Keratinocyte (primary cell): ENCODE results near the gene EMILIN3. TPM values are rescaled to one million over a fixed set of nuclear protein-coding genes. Genes with fewer than 3 reads are reported as not detected.
"Not testable (repeated sequence)": the region's sequence is repeated elsewhere in the genome, so short reads cannot be mapped to it uniquely, and the experiment has no call there.

Experiments
- DNase-seq: peaks from one replicate; pipeline ENCODE4 v3.0.0-alpha.2; 2011; ENCODE audit warnings: low read depth, missing footprints, low spot score
- FAIRE-seq: peaks from 2 replicates; lab custom pipeline; 2011; peaks lifted over from hg19 to GRCh38; lab: Jason Lieb, UNC
- H2AFZ ChIP-seq: 2 replicates; pipeline ENCODE4 v1.6.0; 2012; ENCODE audit warnings: low read length, control low read depth, inconsistent platforms; ENCODE audit not compliant: control insufficient read depth
- H3K27ac ChIP-seq: 2 replicates; pipeline ENCODE4 v1.5.1; 2011; ENCODE audit warnings: low read length; ENCODE audit not compliant: control insufficient read depth, insufficient read depth
- H3K27me3 ChIP-seq: 3 replicates; pipeline ENCODE4 v1.6.0; 2011; ENCODE audit warnings: low read length; ENCODE audit not compliant: control insufficient read depth, insufficient read depth; ENCODE audit errors: extremely low read depth
- H3K36me3 ChIP-seq, 2 experiments: 2 replicates in 1 of 2; 3 replicates in 1 of 2; pipeline ENCODE4 v1.5.1; 2011; ENCODE audit warnings: low read length in 2 of 2, mild to moderate bottlenecking in 1 of 2; ENCODE audit not compliant: control insufficient read depth in 2 of 2, insufficient read depth in 2 of 2; ENCODE audit errors: extremely low read depth in 1 of 2
- H3K4me1 ChIP-seq: 3 replicates; pipeline ENCODE4 v1.5.1; 2011; ENCODE audit warnings: low read length; ENCODE audit not compliant: control insufficient read depth, insufficient read depth; ENCODE audit errors: extremely low read depth
- H3K4me2 ChIP-seq: 3 replicates; pipeline ENCODE4 v1.6.0; 2011; ENCODE audit warnings: low read depth, low read length; ENCODE audit not compliant: control insufficient read depth, insufficient read depth; ENCODE audit errors: extremely low read depth
- H3K4me3 ChIP-seq, 3 experiments: fragments of 200-600 bp in 1 of 3; sonication (generic) in 1 of 3; 2 replicates in 2 of 3; 3 replicates in 1 of 3; pipeline ENCODE4 v1.5.1; 2011 to 2016; ENCODE audit warnings: low read length in 3 of 3, mild to moderate bottlenecking in 3 of 3, control low read depth in 2 of 3, inconsistent platforms in 1 of 3, low read depth in 1 of 3, mixed read lengths in 1 of 3, mixed run types in 1 of 3, moderate library complexity in 1 of 3; ENCODE audit not compliant: control insufficient read depth in 2 of 3, insufficient read depth in 2 of 3; ENCODE audit errors: extremely low read depth in 1 of 3
- H3K79me2 ChIP-seq: 2 replicates; pipeline ENCODE4 v1.6.0; 2012; ENCODE audit warnings: low read length; ENCODE audit not compliant: control insufficient read depth, insufficient read depth
- H3K9ac ChIP-seq: 3 replicates; pipeline ENCODE4 v1.6.0; 2011; ENCODE audit warnings: low read length; ENCODE audit not compliant: control insufficient read depth, insufficient read depth; ENCODE audit errors: extremely low read depth
- H3K9me1 ChIP-seq: 3 replicates; pipeline ENCODE4 v1.6.0; 2011; ENCODE audit warnings: low read length; ENCODE audit not compliant: control insufficient read depth, insufficient read depth; ENCODE audit errors: extremely low read depth
- H3K9me3 ChIP-seq: 2 replicates; pipeline ENCODE4 v1.5.1; 2012; ENCODE audit warnings: low read depth, low read length; ENCODE audit not compliant: control insufficient read depth
- H4K20me1 ChIP-seq: 3 replicates; pipeline ENCODE4 v1.6.0; 2011; ENCODE audit warnings: low read length; ENCODE audit not compliant: control insufficient read depth, insufficient read depth; ENCODE audit errors: extremely low read depth
- CTCF ChIP-seq, 3 experiments: IDR thresholded peaks in 1 of 3; conservative IDR thresholded peaks in 1 of 3; optimal IDR thresholded peaks in 1 of 3; 2 replicates in 2 of 3; 3 replicates in 1 of 3; pipeline versions ENCODE3 to v1.5.1; 2011; ENCODE audit warnings: low read length in 3 of 3, mild to moderate bottlenecking in 3 of 3, moderate library complexity in 2 of 3, control low read depth in 1 of 3, inconsistent platforms in 1 of 3; ENCODE audit not compliant: insufficient read depth in 2 of 3; ENCODE audit errors: extremely low read depth in 1 of 3
- dilution Hi-C: fragments of 300-500 bp; cut with MboI; formaldehyde crosslinking; loops from one replicate; pipeline ENCODE4 v1.7.0; 2020; ENCODE audit warnings: low sequenced_read_pairs; ENCODE audit not compliant: extremely low pct_ligation_motif_present
- polyA plus RNA-seq, 5 experiments: library from polyadenylated mRNA; depleted of rRNA in 3 of 5; stranded (reverse) in 3 of 5; stranded (forward) in 1 of 5; unstranded in 1 of 5; fragments of >200 nt; gene quantifications; 1 replicate in 1 of 5; 2 replicates in 3 of 5; 3 replicates in 1 of 5; pipeline versions ENCODE4 v1.2.1 to v1.2.3, GENCODE V29; 2011 to 2012; ENCODE audit warnings: missing spikeins in 2 of 5, low read depth in 1 of 5, low replicate concordance in 1 of 5

EMILIN3 gene
- polyA plus RNA-seq, 1 donor (not counting 4 experiments of a cell fraction or from before 2014, with no cell fraction given) = not detected

- peaks cover 45% of the 10 kb centered on the region for H3K79me2 ChIP-seq
- H3K27me3 ChIP-seq = no peaks in the 10 kb centered on the region
- no peaks in the 10 kb centered on the region for H3K9me1 ChIP-seq
- H3K36me3 ChIP-seq = no peaks in the 10 kb centered on the region
- DNase-seq (no peak), FAIRE-seq (no peak)
- H3K4me3 ChIP-seq = no peak overlapping the region
- H4K20me1 ChIP-seq = no peaks in the 10 kb centered on the region
- no peak overlapping the region for H3K4me2 ChIP-seq
- no peak overlapping the region for H3K9ac ChIP-seq
- dilution Hi-C loops = no loop called here
- H3K9me3 ChIP-seq = no peaks in the 10 kb centered on the region
- no peak for TF ChIP-seq CTCF (optimal IDR thresholded peaks at IDR 0.05 in 1 of 3, IDR thresholded peaks at IDR 0.05 in 1 of 3, conservative IDR thresholded peaks at IDR 0.05 in 1 of 3; ENCODE audit: extremely low read depth in 1 of 3, insufficient read depth in 2 of 3, low read length in 3 of 3)
- H2AFZ ChIP-seq = no peak overlapping the region
- H3K4me1 ChIP-seq = peaks cover 24% of the 10 kb centered on the region
- no peak overlapping the region for H3K27ac ChIP-seq
These were observed 52.2 kb downstream of the EMILIN3 start for GRCh38 chr20:41314386-41314785.

- H3K4me3 ChIP-seq, FAIRE-seq, H3K9ac ChIP-seq, H2AFZ ChIP-seq, H3K9me1 ChIP-seq, H3K9me3 ChIP-seq, H3K4me2 ChIP-seq, H3K27me3 ChIP-seq, H3K36me3 ChIP-seq, H3K27ac ChIP-seq, H4K20me1 ChIP-seq, DNase-seq, dilution Hi-C loops: not testable (repeated sequence)
- peaks cover 30% of the 10 kb centered on the region for H3K4me1 ChIP-seq
- H3K79me2 ChIP-seq = peaks cover 58% of the 10 kb centered on the region
These were observed 54.6 kb downstream of the EMILIN3 start for GRCh38 chr20:41312009-41312408.

Other genes with a start within 250 kb of the EMILIN3 start
- 38.4 to 54.1 TPM (median 41.5 TPM) in 3 replicates for gene PLCG1, start 229.3 kb downstream of the EMILIN3 start, polyA plus RNA-seq
- 12.6 to 19.6 TPM (median 16.5 TPM) in 3 replicates for gene ZHX3, start 49.1 kb downstream of the EMILIN3 start, polyA plus RNA-seq
- gene LPIN3, start 26.0 kb downstream of the EMILIN3 start, polyA plus RNA-seq = 15.6 to 32.4 TPM (median 18.1 TPM) in 3 replicates